Right lobe of liver (tissue), 6 donors: ENCODE results near the gene ZRANB3. TPM values are rescaled to one million over a fixed set of nuclear protein-coding genes. Genes with fewer than 3 reads are reported as not detected.

Source experiments
- ATAC-seq, 4 donors: fragments of 200-7000 bp; cut with Tn5 transposase; one replicate each; pipeline ENCODE4 v1.9.1; 2020; ENCODE audit warnings: mild to moderate bottlenecking in 4 of 4, moderate library complexity in 4 of 4
- DNase-seq, 3 donors: peaks; one replicate each; pipeline ENCODE4 v3.0.0-alpha.2; 2020
- H3K27ac ChIP-seq, 3 donors: fragments of 200-600 bp; one replicate each; pipeline ENCODE4 v1.8.0; 2022
- H3K27me3 ChIP-seq, 2 donors: fragments of 200-600 bp; one replicate each; pipeline ENCODE4 v1.8.0; 2022
- H3K36me3 ChIP-seq, 4 donors: fragments of 200-600 bp; sonication (generic) in 1 of 4; one replicate each; pipeline versions ENCODE4 v1.5.1 to v1.8.0; 2017 to 2022; ENCODE audit warnings: control low read depth in 1 of 4
- H3K4me1 ChIP-seq, 4 donors: fragments of 200-600 bp; sonication (generic) in 1 of 4; one replicate each; pipeline versions ENCODE4 v1.5.1 to v1.8.0; 2017 to 2022; ENCODE audit warnings: control low read depth in 1 of 4
- H3K4me3 ChIP-seq, 3 donors: fragments of 200-600 bp; one replicate each; pipeline ENCODE4 v1.8.0; 2022
- H3K9me3 ChIP-seq, 4 donors: fragments of 200-600 bp; sonication (generic) in 1 of 4; one replicate each; pipeline versions ENCODE4 v1.5.1 to v1.8.0; 2017 to 2022; ENCODE audit warnings: control low read depth in 1 of 4
- POLR2A ChIP-seq: fragments of 450-650 bp; IDR thresholded peaks from one replicate; pipeline ENCODE4 v1.6.1; 2017; ENCODE audit warnings: antibody characterized with exemption, mild to moderate bottlenecking
- WGBS: methylation state at CpG from one replicate; pipeline ENCODE4 v1.1.6; 2018; ENCODE audit warnings: low coverage, low lambda C conversion rate; ENCODE audit not compliant: insufficient coverage; ENCODE audit errors: missing lambda C conversion rate; 5-methylcytosine and 5-hydroxymethylcytosine counted together
- intact Hi-C, 2 donors: fragments of 100-400 bp; cut with DNase I; formaldehyde crosslinking; loops; one replicate each; pipeline versions ENCODE4 v1.11.2 to v1.14.1; 2022
- total RNA-seq, 6 experiments: library from RNA; depleted of rRNA in 2 of 6; stranded (reverse); fragments of >200 nt in 2 of 6; fragmentation: NEBNext Ultra II Directional in 3 of 6; extraction: Animal tissue kit (Norgen Biotek cat#: 25700) in 3 of 6; gene quantifications; one replicate each; pipeline versions ENCODE4 v1.1.0 to v1.2.4, GENCODE V29; 2016 to 2023
- TF ChIP-seq, protein P1 (sequence below), 4 donors: fragments of 200-600 bp in 3 of 4; fragments of 450-650 bp in 1 of 4; IDR thresholded peaks; one replicate each; pipeline versions ENCODE4 v1.5.1 to v1.8.0; 2016 to 2022; ENCODE audit warnings: antibody characterized with exemption in 4 of 4, mild to moderate bottlenecking in 2 of 4
- donor health status: DM: no; HTN: yes; CAD: no.
- donor health status: DM: no; HTN: no; CAD: no.
- donor health status: DM: no; HTN: no; CAD: no.
- donor health status: DM: no; HTN: yes; CAD: no.
- donor health status: DM: no; HTN: yes; CAD: no.

Gene ZRANB3
- total RNA-seq, 6 experiments from 2014 or later: 3.3 to 5.6 (median 4.0) TPM

DNA sequence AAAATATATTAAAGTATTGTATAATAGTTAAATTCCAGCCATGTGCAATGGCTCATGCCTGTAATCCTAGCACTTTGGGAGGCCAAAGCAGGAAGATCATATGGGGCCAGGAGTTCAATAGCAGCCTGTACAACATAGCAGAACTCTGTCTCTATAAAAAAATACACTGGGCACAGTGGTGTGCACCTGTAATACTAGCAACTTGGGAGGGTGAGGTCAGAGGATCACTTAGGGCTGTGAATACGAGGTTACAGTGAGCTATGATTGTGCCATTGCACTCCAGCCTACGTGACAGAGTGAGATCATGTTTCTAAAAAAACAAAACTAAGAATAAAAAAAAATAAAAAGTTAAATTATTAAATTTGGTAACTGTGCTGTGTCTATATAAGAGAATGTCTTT, 36.1 kb downstream of the ZRANB3 start:
- DNase-seq: no peak
- Histone ChIP-seq H3K27ac (no peak overlapping the region), H3K4me3 (no peak overlapping the region), H3K27me3 (no peaks in the 10 kb centered on the region), H3K9me3 (peaks cover 0 to 3% (median 0%) of the 10 kb centered on the region in 4 donors), H3K4me1 (no peaks in the 10 kb centered on the region), H3K36me3 (peaks cover 0 to 8% (median 0%) of the 10 kb centered on the region in 4 donors)
- TF ChIP-seq, protein P1, sequence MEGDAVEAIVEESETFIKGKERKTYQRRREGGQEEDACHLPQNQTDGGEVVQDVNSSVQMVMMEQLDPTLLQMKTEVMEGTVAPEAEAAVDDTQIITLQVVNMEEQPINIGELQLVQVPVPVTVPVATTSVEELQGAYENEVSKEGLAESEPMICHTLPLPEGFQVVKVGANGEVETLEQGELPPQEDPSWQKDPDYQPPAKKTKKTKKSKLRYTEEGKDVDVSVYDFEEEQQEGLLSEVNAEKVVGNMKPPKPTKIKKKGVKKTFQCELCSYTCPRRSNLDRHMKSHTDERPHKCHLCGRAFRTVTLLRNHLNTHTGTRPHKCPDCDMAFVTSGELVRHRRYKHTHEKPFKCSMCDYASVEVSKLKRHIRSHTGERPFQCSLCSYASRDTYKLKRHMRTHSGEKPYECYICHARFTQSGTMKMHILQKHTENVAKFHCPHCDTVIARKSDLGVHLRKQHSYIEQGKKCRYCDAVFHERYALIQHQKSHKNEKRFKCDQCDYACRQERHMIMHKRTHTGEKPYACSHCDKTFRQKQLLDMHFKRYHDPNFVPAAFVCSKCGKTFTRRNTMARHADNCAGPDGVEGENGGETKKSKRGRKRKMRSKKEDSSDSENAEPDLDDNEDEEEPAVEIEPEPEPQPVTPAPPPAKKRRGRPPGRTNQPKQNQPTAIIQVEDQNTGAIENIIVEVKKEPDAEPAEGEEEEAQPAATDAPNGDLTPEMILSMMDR (IDR thresholded peaks at IDR 0.05): no peak
- no peak for TF ChIP-seq POLR2A
- intact Hi-C loops: no loop called here
- 100% methylated on average over 2 of the region's 2 CpGs for WGBS
- ATAC-seq: no peak

DNA sequence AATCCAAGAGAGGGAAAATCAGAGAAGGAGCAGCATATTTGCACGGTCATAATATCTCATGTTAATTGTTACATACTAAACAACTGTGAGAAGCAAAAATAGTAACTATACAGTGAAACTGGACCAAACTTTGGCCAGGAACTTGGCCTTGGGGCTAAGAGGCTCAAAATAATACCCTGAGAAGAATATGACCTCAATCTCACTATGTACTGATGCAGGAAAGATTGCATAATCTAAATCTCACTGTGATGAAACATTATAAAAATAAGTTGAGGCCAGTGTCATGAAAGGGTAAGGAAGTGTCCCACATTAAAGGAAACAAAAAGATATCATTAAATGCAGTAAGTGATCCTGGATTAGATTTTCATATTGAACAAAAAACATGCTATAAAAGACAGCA, 36.5 kb downstream of the ZRANB3 start:
- intact Hi-C loops: no loop called here
- H3K27ac ChIP-seq: no peak overlapping the region
- H3K9me3 ChIP-seq: peaks cover 0 to 3% (median 0%) of the 10 kb centered on the region in 4 donors
- TF ChIP-seq, protein P1 (IDR thresholded peaks at IDR 0.05): no peak
- no peak for TF ChIP-seq POLR2A
- WGBS: 78% methylated on average over 1 of the region's 1 CpG
- no peaks in the 10 kb centered on the region for H3K4me1 ChIP-seq
- ATAC-seq (no peak), DNase-seq (no peak)
- H3K4me3 ChIP-seq: no peak overlapping the region
- peaks cover 0 to 7% (median 0%) of the 10 kb centered on the region in 4 donors for H3K36me3 ChIP-seq
- H3K27me3 ChIP-seq: no peaks in the 10 kb centered on the region

DNA sequence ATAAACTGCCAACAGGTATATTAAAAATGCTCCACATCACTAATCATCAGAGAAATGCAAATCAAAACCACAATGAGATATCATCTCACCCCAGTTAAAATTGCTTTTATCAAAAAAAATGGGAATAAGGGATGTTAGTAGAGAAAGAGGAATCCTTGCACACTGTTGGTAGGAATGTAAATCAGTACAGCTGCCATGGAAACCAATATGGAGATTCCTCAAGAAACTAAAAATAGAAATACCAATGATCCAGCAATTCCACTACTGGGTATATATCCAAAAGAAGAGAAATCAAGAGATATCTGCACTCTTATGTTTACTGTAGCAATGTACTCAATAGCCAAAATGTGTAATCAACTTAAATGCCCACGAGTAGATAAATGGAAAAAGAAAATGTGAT, 40.6 kb downstream of the ZRANB3 start:
- Histone ChIP-seq H3K36me3 (no peaks in the 10 kb centered on the region), H3K27me3 (no peaks in the 10 kb centered on the region), H3K4me1 (no peaks in the 10 kb centered on the region), H3K27ac (no peak overlapping the region), H3K9me3 (no peaks in the 10 kb centered on the region), H3K4me3 (no peak overlapping the region)
- no peak for DNase-seq
- intact Hi-C loops: no loop called here
- no peak for TF ChIP-seq POLR2A
- TF ChIP-seq, protein P1 (IDR thresholded peaks at IDR 0.05): no peak
- WGBS: 88% methylated on average over 1 of the region's 1 CpG
- no peak for ATAC-seq

DNA sequence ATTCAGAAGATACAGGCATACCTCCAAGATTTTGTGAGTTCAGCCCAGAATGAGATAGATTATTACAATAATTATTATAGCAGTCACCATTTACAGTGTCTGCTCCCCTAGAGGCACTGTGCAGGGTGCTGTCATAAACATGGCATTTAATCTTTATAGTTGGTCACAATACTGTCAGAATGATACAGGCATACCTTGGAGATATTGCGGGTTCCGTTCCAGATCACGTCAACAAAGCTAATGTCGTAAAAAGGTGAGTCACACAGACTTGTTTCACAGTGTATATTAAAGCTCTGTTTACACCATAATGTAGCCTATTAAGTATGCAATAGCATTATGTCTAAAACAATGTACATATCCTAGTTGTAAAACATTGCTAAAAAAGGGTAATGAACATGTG, 45.6 kb downstream of the ZRANB3 start:
- no peaks in the 10 kb centered on the region for H3K4me1 ChIP-seq
- no peaks in the 10 kb centered on the region for H3K27me3 ChIP-seq
- no peak for DNase-seq
- intact Hi-C loops: no loop called here
- no peak overlapping the region for H3K4me3 ChIP-seq
- WGBS: 95% methylated on average over 4 of the region's 4 CpGs
- no peaks in the 10 kb centered on the region for H3K36me3 ChIP-seq
- no peak overlapping the region for H3K27ac ChIP-seq
- no peak for TF ChIP-seq POLR2A
- ATAC-seq: no peak
- H3K9me3 ChIP-seq: no peaks in the 10 kb centered on the region

DNA sequence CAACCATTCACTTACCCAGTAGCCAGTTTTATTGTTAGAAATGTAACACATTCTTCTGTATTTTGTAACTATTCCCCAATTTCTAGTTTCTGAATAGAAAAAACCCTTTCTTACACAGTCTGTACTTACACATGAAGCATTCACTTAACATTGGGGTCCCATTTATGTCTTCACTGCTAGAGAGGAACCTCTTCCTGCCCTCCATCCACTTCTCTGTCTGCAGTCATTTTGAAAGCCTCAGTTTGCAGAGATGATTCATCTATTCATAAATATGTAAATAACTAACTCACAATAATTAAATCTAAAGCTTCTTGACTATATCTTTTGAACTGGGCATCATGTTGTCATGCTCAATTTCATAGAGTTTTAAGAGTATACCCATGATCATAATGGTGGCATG, 55.9 kb downstream of the ZRANB3 start:
- Histone ChIP-seq H3K4me1 (no peaks in the 10 kb centered on the region), H3K36me3 (no peaks in the 10 kb centered on the region), H3K4me3 (no peak overlapping the region), H3K27me3 (no peaks in the 10 kb centered on the region), H3K27ac (no peak overlapping the region), H3K9me3 (no peaks in the 10 kb centered on the region)
- ATAC-seq (no peak), DNase-seq (no peak)
- TF ChIP-seq, protein P1 (IDR thresholded peaks at IDR 0.05): no peak
- no peak for TF ChIP-seq POLR2A
- intact Hi-C loops: no loop called here
